ENCODE data around the gene PRICKLE4.
"Not testable (repeated sequence)": the region's sequence is repeated elsewhere in the genome, so short reads cannot be mapped to it uniquely, and the experiment has no call there.

PRICKLE4 gene

DNA sequence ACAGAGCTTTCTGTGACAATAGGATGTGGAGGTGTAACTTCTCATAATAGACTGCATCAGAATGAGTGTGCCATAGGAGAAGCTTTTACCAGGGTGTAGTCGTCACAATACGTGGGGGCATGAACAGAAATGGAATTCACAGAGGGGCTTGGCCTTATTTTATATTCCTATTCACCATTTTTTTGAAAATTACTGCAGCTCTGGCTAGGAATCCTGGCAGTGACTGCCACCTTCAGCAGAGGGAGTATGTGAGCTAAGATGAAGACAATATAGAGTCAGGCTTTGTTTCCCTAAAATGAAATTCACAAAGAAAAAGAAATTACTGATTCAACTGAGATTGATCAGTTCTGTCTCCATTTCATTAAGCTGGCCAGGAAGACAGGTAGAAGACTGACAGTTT, 20.8 kb downstream of the PRICKLE4 start:
- no peak for DNase-seq

DNA sequence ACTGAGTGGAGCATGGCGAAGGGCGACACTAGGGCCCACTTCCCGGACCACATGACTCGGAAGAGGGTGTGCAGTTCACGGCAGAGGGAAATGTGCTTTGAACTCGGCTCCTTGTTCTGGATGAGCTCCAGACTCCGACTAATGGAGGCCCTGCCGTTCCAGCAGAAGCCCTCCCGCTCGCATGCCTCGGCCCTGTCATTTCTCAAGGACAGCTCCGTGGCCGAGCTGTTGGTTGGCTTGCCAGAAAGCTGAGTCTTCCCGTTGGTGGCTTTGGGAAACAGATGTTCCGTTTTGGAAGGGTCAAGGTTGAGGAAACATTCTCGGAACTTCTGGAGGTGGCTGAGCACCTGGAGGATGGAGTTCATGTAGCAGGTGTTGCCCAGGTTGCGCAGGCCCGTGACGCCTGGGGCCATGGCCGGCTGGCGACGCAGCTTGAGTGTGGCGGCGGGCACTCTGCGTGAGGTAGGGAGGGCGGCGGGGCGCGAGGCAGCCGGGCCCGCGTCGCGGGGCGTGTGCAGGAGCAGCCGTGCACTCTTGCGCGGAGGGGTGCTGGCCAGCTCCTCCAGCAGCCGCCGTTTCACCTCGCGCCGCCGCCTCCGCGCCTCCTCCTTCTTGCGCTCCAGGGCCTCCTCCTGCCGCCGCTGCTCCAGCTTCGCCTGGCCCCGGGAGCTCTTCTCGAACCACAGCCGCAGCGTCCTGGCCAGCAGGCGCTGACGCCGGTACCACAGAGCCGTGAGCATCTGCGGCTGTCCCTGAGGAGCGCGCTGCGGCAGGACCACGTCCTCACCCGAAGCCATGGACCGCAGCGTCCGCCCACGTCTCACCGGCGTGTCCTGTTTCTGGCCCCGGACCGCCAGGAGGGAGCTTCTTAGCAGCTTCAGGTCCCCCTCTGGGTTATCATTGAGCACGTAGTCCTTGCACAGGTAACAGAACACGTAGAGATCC, 25.5 kb downstream of the PRICKLE4 start:
- DNase-seq, result no peak

DNA sequence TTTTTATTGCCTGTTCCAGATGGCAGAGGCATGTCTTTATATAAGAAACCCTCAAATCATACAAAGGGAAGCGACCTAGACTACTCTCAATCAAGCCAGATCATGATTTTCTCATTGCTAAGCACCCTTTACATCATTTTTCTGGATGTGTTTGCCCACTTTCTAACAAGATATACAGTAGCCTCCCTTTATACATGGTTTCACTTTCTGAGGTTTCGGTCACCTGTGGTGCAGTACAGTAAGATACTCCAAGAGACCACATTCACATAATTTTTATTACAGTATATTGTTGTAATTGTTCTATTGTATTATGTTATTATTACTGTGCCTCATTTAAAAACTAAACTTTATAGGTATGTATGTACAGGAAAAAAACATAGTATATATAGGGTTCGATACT, 30.5 kb downstream of the PRICKLE4 start:
- no peak for DNase-seq

DNA sequence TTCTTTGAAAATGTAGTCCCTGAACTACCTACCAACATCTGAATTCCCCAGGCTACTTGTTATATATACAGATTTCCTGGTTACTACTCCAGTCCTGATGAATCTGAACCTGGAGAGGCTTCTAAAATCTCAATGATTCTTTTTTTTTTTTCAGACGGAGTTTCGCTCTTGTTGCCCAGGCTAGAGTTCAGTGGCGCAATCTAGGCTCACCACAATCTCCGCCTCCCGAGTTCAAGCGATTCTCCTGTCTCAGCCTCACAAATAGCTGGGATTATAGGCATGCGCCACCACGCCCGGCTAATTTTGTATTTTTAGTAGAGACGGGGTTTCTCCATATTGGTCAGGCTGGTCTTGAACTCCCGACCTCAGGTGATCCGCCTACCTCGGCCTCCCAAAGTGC, 31.4 kb downstream of the PRICKLE4 start:
- DNase-seq, result not testable (repeated sequence)

DNA sequence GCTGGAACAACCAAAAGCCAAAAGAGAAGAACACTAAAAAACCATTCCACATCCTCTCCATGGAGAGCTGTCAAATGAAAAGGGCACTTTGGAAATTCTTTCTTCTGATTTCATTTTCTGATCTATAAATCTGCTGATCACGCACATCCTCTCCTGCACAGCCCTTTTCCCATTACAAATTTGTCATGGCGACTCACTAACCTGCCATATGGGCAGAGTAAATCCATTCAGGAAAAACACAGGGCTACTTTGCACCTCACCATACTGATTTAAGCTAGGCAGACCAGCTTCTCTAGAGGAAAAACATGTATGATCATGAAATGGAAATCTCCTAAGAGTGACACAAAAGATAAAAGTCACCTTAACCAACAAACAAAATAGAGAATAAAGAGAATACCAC, 32.9 kb downstream of the PRICKLE4 start:
- DNase-seq, result no peak

DNA sequence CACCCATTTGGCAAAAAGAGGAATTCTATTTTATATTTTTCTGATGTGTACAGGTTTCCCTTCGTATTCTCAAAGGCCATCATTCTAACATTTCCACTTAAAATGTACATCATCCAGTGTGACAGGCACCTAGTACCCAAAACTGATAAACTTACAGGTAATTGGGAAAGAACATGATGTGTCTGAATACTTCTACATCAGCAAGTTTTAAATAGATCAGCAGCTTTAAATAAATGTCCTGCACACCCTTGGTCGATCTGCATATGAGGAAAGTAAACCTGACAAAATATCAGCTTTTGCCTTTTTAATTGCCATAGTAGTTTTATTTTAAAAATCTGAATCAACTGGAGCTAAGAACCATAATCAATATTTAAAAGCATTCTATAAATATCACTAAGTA, 33.4 kb downstream of the PRICKLE4 start:
- no peak for DNase-seq

DNA sequence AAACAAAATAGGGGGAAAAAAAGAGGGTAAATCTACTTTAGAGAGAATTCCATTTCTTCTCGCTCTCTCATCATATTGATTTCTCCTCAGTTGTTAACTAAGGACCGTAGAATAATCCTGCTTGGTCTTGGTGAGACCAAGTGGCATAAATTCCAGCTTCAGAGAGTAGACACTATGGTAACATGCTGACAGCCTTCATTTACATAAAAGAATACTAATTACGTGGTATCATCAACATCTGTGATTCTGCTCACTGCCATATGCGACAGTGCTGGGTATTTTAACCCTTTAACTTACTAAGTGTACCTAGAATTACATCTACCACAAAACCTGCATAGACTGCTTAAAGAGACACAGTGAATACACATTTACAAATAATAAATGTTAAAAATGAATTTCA, 34.0 kb downstream of the PRICKLE4 start:
- DNase-seq, result no peak

DNA sequence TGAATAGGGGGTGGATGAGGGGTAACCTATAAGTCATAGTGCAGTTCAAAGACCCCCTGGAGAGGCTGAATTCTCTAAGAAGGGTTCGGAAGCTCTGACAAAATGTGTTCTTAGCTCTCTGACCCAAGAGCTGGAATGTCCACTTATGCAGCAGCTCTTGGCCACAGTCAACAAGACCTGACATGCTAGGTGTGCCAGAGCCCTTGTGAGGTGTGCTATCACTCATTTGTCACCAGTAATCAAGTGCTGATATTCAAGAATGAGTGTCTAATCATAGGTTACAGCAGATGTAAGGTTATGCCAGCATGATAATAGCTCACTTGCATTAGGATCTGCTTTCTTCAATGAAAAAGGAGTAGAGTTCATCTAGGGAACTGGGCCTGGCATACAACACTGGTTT, 35.0 kb downstream of the PRICKLE4 start:
- no peak for DNase-seq

DNA sequence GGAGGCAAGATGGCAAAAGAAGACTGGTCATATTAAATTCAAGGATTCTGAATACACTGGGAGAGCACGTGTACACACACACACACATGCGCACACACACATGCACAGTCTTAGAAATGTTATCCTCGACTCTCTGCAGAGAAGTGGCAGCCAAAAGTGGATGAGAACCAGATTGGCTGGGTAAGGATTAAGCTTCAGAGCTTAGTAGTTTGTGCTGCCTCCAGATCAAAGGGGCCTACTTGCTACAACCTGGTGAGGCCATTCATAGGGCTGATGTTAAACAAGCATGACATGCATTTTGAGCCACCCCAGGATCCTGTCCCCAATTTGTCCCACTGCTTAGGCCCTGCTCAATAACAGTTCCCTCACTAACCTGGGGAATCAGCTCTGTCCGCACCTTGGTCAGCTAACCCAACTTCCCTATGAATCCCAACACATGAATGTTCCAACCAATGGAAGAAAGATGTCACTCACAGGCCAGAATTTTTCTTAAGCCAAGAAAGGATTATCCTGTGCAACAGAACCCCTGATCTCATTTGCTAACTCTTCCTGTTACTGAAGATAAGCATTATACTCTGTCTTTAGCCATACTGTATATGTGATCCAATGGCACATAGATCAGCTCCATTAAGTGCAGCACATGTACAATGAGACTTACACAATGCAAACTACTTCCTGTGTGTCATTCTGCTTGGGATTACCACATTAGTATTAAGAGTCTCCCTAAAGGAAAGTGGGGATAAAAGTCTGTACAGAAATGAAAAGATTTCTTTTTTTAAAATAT, 37.9 kb downstream of the PRICKLE4 start:
- no peak for DNase-seq

DNA sequence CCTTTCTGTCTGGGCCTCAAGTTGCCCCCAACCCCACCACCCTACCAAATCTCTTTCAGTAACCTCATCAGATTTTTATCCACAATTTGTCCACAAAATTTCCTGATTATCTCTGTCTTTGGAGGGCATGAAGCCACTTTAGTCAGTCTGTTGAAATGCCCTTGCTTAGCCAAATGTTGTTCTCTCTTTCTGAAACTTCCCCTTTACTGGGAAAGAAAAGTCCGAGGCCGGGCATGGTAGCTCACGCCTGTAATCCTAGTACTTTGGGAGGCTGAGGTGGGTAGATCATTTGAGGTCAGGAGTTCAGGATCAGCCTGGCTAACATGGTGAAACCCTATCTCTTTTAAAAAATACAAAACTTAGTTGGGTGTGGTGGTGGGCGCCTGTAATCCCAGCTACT, 40.7 kb downstream of the PRICKLE4 start:
- DNase-seq, result no peak

DNA sequence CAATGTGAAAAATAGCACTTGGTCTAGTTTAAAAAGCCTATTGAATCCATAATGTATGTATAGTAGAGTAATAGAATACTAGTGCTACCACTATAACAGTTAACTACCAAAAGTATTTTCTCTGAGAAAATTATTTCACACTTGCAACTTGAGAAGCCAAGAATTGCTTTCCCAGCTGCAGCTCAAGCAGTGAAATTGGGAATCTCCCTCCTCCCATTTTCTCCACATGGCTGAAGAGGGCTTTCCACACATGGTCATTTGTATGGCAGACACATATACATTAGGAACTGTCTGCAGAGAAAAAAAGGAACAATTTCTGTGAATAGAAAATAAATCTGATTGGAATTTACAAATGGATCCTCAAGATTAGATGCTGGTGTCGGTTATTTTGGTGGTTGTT, 41.4 kb downstream of the PRICKLE4 start:
- no peak for DNase-seq

DNA sequence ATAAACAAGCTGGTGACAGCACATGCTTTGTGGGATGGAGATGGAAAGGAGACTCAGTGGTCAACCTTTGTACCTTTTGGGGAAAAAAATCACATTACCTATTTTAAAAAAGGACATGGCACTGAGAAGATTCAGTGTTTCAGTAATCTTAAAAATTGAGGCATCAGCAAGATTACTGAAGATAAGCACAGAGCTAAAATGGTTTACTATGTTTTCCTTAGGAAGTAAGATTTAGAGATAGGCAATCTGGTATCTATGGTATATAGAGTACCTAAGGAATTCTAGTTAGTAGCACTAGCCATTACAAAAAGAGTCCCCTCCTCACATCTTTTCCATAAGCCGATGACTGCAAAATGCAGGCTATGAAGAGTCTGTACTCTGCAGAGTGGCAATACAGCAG, 42.6 kb downstream of the PRICKLE4 start:
- no peak for DNase-seq

DNA sequence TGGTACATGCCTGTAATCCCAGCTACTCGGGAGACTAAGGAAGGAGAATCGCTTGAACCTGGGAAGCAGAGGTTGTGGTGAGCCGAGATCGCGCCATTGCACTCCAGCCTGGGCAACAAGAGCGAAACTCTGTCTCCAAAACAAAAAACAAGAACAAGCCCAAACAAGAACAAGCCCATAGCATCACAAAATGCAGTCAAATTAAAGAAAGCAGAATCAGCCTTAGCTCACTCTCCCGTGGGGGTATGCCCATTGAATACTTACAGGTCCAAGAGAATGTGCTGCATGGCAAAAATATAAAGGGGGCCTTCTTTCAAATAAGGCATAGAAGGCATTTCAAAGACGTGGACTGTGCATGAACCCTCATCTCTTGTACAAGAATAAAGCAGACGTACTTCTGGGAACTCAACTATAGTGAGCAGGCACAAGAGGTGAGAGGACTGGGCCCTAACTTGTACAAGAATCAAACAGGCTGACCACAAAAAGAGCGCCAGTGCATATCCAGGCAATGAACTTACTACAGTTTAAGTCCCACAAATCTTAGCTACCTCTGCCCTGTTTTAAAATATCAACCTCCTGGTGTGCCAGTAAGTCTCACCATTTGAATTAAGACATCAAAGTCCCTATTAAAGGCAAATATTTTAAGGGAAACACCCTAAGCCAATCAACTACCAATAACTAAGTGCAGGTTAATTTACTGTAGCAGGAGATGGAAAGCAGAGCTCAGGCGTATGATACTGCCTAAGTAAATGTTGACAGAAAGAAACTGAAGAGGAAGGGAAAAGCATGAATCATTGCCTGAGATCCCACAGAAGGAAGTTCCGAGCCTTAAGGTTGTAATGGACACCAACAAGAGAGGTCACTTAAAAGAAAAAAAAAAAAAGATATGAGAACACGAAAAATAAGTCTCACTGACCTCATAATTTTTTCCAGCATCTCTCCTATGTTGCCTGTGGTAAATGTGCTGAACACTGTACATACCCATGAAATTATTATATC, 44.3 kb downstream of the PRICKLE4 start:
- no peak for DNase-seq

DNA sequence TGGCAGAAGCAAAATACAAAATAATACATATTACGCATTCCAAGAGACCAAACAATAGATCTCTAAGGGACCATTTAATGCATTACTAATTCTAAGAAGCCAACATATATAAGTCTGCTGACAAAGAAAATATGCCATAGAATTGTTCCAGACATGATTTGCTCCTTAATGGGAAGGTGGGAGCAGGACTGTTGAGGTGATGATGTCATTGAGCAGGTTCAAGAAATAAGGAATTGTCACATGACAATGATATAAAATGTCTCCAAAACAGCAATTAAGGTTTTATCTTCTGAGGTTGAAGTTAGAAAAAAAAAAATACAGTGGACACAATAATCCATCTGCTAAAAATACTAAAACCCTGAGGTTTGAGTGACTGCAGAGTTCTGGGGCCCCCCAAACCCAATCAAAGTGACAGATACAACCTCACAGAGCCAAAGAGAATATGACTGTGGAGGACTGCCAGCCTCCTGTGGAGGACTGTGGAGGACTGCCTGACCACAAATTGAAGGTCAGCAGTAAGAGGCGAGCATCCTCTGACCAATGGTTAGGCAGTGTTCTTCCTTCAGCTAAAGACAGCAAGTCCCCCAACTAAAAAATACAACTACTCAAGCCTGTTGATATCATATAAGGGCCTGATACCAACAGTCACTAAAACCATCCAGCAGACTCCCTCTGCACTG, 45.9 kb downstream of the PRICKLE4 start:
- no peak for DNase-seq

DNA sequence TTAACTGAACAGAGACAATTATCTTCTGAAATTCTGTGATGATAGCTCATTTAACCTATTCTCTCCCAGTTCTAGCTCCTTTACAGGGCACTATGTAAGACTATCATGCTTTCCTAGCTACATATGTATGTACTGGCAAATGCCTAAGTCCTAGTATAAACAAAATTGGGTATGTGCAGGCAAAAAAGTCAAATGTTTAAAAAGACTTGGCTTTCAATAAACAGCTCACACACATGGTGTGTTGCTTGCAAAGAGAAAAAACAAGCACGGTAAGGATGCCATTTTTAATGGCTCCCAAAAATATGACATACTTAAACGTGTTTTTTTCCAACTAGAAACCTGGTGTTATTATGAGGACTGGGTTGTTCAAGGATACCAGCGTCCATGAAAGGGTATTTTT, 51.7 kb downstream of the PRICKLE4 start:
- DNase-seq, result no peak

DNA sequence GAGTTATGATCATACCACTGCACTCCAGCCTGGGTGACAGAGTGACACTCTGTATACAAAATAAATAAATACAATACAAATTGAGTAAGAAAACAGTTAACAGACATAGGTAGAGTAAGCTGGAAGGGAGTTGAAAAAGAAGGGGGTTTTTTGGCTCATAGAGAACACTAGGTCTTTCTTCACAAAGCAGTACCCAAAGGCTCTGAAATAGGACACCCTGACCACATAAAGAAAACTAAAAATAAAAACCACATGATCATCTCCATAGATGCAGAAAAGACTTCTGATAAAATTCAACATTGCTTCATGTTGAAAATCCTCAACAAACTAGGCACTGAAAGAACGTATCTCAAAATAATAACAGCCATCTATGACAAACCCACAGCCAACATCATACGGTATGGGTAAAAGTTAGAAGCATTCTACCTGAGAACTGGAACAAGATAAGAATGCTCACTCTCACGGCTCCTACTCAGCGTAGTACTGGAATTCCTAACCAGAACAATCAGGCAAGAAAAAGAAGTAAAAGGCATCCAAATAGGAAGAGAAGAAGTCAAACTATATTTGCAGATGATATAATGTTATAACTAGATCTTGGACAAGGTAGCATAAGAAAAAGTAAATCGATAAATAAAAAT, 55.6 kb downstream of the PRICKLE4 start:
- no peak for DNase-seq

DNA sequence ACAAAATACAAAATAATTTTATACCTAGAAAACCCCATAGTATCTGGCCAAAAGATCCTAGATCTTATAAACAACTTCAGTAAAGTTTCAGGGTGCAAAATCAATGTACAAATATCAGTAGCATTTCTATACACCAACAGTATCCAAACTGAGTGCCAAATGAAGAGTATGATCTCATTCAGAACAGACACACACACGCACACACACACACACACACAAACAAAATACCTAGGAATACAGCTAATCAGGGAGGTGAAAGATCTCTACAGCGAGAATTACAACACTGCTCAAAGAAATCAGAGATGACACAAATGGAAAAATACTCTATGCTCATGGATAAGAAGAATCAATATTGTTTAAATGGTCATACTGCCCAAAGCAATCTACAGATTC, 56.1 kb downstream of the PRICKLE4 start:
- DNase-seq, result no peak

Measured in activated CD8-positive, alpha-beta memory T cell treated with anti-CD3 and anti-CD28 coated beads for 24 hours (primary cell).